HG03378 (cell line): ENCODE data around the gene RGR.

ENCODE experiments used
- ATAC-seq: cut with Tn5 transposase; IDR thresholded peaks from one replicate; pipeline ENCODE4 v1.9.1; 2021; ENCODE audit warnings: mild to moderate bottlenecking, moderate library complexity; ENCODE audit not compliant: unreplicated experiment

RGR gene

DNA sequence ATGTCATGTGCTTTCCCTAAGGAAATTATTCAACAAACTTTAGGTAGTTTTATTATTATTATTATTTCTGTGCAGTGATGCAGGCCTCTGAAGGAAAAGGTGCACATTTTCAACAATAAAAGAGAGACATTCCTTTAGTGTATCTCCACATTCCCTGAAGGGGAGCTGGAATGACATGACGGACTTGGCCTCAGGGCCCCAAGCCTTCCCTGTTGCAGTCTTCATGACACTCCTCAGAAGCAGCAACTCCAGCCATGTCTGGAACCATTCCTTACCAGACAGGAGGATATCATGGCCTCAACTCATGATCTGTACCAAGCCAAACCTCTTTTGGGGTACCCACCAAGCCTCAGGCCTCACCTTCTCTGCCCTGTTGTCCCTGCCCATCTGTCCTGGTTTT is 48.3 kb downstream of the RGR start:
- no peak for ATAC-seq

DNA sequence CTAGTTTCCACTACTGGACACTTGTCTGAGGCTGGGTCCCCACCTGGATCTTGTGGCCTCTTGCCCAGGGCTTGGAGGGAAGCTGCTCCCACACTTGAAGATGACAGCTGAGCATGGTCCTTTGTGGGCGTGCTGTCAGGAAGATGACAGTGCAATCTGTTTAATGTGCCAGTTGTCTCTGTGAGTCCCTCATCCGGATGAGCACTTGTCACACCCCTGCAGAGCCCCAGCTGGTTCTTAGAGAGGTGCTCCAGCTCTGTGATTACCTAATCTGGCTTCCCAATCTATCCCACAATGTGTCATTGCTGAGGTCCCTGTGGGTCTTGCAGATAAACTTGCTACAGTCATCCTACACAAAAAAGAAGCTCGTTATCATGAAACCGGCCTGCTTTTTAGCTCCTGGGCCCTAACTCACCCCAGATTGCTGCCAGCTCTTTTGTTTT is 48.7 kb downstream of the RGR start:
- no peak for ATAC-seq

DNA sequence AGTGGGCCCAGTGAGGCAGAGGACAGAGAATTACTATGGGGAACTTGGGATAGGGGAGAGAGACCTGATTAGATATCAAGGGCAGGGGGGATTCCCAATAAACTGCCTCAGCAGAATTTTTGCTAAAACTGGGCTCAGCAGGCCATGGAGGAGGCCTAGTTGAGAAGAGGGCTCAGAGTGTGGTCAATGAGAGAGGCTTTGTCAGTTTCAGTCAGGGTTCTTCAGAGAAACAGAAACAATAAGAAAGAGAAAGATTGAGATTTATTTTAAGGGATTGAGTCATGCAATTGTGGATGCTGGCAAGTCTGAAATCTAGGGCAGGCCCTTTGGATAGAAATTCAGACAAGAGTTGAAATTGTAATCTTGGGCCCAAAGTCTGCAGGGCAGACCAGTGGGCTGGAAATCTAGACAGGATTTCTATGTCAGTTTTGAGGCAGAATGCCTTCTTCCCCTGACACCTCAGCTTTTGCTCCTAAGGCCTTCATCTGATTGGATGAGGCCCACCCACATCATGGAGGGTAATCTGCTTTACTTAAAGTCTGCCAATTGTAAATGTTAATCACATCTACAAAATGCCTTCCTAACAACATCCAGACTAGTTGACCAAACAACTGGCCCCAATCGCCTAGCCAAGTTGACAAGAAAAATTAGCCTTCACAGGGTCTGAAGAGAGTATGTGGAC is 50.1 kb downstream of the RGR start:
- ATAC-seq: peak; percentile 83

DNA sequence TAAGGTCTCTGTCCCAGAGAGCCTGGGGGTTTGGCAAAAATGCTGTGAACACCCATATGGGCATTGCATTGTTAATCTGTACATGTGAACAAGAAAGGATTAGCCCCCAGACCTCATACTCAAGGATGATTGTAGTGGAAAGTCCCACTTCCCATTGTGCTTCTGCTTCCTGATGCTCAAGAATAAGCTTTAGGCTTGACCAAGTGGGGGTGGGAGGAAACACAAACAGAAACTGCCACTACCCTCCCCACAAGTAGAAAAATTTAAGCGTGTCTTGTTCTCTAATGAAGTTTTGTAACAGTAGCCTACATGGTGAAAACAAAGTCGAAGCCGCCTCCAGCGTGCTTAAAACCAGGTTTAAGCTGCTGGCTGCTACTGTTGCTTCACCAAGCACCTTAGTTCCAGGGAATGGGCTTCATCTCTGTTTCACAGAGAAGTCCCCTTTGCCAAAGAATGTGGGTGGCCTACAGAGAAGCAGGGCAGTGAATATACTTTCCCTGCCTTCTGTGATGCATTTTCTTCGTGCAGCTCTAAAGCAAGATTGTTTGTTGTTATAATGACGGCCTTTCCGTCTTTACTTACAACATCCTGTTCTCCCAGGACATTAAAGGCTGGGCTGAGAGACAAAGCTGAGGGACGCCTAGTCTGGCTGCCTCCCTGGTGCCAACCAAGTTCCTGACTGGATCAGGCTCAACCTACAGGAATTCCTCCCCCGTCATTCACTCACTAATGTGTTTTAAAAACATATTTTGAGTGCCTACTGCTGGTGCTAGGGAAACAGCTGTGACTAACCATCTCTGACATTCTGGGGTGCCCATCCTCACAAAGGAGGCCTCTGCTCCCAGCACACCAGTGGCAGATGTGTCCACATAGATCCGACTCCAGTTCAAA is 51.5 kb downstream of the RGR start:
- ATAC-seq: no peak

DNA sequence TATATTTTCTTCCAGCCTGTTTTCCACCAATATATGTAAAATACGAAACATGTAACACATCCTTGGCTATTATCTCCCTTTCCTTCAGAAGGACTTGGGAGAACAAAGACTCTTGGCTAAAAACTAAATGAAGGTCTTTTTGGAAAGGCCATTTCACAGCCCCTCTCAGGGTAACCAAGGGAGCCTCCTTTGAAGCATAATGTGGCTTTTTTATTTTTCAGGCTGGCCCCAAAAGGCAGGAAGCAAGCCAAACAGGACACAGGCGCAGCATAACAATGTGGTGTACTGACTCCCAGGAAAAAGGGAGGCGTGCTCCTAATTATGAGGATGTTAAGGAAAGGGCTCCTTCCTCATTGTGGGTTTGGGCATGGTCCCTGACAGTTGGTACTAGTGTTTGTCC is 53.2 kb downstream of the RGR start:
- ATAC-seq: no peak

DNA sequence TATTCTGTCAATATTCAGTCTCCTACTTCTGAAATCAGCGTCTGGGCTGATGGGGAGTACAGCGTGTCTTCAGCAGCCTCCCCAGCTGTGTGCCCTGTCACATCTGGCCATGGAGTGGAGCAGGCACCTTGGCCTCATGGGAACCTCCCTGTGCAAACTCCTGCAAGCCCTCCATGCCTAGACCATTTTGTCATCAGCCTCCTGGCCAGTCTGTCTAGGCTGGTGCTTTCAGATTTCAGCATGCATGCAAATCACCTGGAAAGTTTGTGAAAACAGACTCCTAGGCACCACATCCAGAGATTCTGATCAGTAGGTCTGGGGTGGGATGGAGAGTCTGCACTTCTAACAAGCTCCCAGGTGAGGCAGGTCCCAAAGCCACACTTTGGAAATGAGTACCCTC is 57.4 kb downstream of the RGR start:
- ATAC-seq: no peak

DNA sequence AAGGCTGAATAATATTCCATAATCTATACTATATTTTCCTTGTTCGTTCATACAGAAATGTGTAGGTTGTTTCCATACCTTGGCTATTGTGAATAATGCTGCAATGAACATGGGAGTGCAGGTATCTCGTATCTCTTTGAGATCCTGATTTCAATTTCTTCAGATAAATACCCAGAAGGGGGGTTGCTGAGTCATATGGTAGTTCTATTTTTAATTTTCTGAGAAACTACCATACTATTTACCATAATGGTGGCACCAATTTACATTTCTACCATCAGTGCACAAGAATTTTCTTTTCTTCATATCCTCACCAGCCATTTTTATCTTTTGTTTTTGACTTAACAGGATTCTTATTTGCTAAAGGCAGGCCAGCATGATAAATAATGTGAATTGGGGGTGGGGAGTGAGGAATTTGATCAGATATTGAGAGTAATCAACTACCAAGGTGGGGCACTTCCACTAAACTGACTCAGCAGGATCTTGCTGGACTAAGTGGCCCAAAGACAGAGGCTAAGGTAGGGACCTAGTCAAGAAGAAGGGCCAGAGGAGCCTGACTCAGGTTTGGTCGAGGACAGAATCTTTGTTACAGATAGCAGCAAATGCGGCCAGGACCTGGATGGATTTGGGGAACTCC is 62.0 kb downstream of the RGR start:
- ATAC-seq: no peak

DNA sequence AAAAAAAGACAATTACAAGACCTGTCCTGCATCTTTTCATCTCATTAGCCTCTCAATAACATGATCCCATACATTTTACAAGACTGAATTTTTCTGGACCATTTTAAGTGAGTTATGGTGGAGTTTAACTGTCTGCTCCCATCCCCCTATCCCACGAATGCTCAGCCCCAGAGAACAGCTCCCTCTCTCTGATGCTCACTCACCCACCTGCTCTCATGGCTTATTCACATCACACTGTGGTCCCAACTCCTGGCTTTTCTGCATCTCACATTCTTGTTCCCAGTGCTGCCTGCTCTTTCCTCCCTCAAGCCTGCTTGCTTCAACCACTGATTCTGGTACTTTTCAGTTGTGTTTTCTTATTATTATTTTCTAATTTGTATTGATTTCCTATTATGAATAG is 63.2 kb downstream of the RGR start:
- no peak for ATAC-seq

DNA sequence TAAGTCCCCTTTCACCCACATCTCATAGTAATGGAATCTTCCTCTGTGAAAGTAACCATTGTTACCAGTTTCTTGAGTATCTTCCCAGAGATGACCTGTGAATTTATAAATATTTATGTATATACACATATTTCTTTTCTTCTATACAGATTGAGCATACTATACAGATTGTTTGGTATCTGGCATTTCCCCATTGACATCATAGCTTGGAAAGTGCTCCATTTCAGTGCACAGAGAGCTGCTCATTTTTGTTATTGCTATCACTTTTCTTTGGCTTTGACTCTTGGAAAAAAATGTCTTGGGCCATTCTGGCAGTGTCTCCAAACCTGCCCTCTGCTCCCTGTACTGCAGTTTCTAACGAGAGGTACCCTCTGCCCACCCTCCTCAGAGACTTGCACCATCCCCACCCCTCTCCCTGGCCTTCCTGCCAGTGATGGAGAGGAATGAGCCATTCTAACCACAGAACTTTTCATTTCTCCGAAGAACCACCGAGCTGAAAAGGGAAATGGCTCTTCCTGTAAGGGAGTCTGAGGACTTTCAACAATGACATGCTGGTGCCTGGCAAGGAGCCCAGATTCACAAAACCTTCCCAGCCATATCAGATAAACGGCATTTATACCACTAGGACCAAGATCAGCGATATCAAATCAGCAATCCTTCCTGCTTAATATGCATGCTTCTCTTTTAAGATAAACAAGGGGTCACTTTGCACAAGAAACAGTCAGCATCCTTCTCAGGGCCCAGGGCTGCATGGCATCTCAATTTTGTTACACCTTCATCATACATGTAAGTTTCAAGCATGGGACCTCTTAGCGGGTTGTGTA is 63.8 kb downstream of the RGR start:
- no peak for ATAC-seq
